22Rv1 (cell line): Measurements from ENCODE around the gene ATP2B2.

Source experiments
- H3K27ac ChIP-seq: fragments of 450-650 bp; 2 replicates; pipeline ENCODE4 v1.5.1; 2017
- CTCF ChIP-seq: fragments of 450-650 bp; IDR thresholded peaks from 2 replicates; pipeline ENCODE4 v1.5.1; 2017; ENCODE audit warnings: mild to moderate bottlenecking
- ZFX ChIP-seq: fragments of 450-650 bp; IDR thresholded peaks from 2 replicates; pipeline ENCODE4 v1.6.1; 2017; ENCODE audit warnings: antibody characterized with exemption, borderline replicate concordance

Gene ATP2B2

GRCh38 chr3:10371789-10372188, 133.6 kb downstream of the ATP2B2 start:
- no peak overlapping the region for H3K27ac ChIP-seq
- TF ChIP-seq CTCF (no peak), ZFX (no peak)

GRCh38 chr3:10371167-10371566, 134.2 kb downstream of the ATP2B2 start:
- H3K27ac ChIP-seq = no peak overlapping the region
- no peak for TF ChIP-seq CTCF
- TF ChIP-seq ZFX = no peak

GRCh38 chr3:10370429-10370828, 135.0 kb downstream of the ATP2B2 start:
- H3K27ac ChIP-seq = no peak overlapping the region
- TF ChIP-seq CTCF = no peak
- TF ChIP-seq ZFX = no peak

GRCh38 chr3:10368512-10368911, 136.9 kb downstream of the ATP2B2 start:
- no peak overlapping the region for H3K27ac ChIP-seq
- TF ChIP-seq CTCF (no peak), ZFX (no peak)

- H3K27ac ChIP-seq = no peak overlapping the region
- TF ChIP-seq CTCF (no peak), ZFX (no peak)
Observed at GRCh38 chr3:10367506-10367905, 137.9 kb downstream of the ATP2B2 start.

- TF ChIP-seq CTCF = no peak
- TF ChIP-seq ZFX = no peak
- no peak overlapping the region for H3K27ac ChIP-seq
Observed at GRCh38 chr3:10366651-10367101, 138.7 kb downstream of the ATP2B2 start.

- TF ChIP-seq CTCF (no peak), ZFX (no peak)
- H3K27ac ChIP-seq = no peak overlapping the region
Observed at GRCh38 chr3:10365791-10366190, 139.6 kb downstream of the ATP2B2 start.
